M059J (cell line): ENCODE results near the gene MAP4. TPM values are rescaled to one million over a fixed set of nuclear protein-coding genes. Genes with fewer than 3 reads are reported as not detected.
A peak's percentile ranks its signal among the peaks of the same experiment; 100 is the strongest.
"Not testable (repeated sequence)": the region's sequence is repeated elsewhere in the genome, so short reads cannot be mapped to it uniquely, and the experiment has no call there.

Experiments used
- DNase-seq: peaks from one replicate; pipeline ENCODE4 v3.0.0-alpha.2; 2012; ENCODE audit warnings: low read depth
- total RNA-seq: library from RNA; depleted of rRNA; stranded (reverse); fragments of >200 nt; shearing (Covaris generic); gene quantifications from 2 replicates; pipeline ENCODE4 v1.2.3, GENCODE V29; 2014; rRNA removed

The MAP4 gene
- total RNA-seq, 1 experiment from 2014 or later: 95.5 TPM

DNA sequence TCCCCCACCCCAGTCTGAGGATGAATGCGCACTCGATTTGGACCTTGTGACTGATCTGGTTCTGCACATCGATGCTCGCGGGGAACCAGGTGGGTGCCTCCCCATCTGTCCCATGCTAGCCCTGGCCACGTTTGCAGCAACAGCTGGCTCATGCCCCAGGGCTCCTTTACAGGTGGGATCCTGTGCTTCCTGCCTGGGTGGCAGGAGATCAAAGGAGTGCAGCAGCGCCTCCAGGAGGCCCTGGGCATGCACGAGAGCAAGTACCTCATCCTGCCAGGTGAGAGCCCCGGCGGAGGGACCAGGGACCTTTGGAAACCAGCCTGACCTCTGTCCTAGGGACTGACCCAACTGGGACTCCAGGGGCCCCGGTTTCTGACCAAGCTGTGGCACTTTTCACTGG is 169.0 kb downstream of the MAP4 start:
- DNase-seq: no peak

DNA sequence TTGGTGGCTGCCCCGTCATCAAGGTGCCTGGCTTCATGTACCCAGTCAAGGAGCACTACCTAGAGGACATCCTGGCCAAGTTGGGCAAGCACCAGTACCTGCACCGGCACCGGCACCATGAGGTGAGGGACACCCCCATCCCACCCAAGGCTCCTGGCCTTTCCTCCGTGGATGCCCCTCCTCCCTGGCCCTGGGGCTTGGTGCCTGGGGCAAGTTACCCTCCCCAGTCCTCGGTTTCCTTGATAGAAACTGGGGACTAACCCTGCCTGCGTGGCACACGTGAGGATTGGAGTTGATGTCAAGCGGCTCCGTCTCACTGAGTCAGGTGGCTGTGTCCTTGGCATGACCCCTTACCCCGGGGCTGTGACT is 169.4 kb downstream of the MAP4 start:
- no peak for DNase-seq

DNA sequence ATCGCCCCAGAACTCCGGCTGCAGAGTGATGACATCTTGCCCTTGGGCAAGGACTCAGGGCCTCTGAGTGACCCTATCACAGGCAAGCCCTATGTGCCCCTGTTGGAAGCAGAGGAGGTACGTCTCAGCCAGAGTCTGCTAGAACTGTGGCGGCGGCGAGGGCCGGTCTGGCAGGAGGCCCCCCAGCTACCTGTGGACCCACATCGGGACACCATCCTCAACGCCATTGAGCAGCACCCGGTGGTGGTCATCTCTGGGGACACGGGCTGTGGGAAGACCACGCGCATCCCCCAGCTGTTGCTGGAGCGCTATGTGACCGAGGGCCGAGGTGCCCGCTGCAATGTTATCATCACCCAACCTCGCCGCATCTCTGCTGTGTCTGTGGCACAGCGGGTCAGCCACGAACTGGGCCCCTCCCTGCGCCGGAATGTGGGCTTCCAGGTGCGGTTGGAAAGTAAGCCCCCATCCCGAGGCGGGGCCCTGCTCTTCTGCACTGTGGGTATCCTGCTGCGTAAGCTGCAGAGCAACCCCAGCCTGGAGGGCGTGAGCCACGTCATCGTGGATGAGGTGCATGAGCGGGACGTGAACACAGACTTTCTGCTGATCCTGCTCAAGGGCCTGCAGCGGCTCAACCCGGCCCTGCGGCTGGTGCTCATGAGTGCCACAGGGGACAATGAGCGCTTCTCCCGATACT is 169.9 kb downstream of the MAP4 start:
- DNase-seq: no peak

- DNase-seq: no peak
Measured at GRCh38 chr3:47841786-47842349, 174.3 kb downstream of the MAP4 start.

GRCh38 chr3:47838503-47838902 is 177.7 kb downstream of the MAP4 start:
- no peak for DNase-seq

- DNase-seq: no peak
Measured at GRCh38 chr3:47836986-47837385, 179.2 kb downstream of the MAP4 start.

- not testable (repeated sequence) for DNase-seq
Measured at GRCh38 chr3:47829482-47829881, 186.7 kb downstream of the MAP4 start.

- DNase-seq: no peak
Measured at GRCh38 chr3:47825590-47825989, 190.6 kb downstream of the MAP4 start.

- DNase-seq: peak; percentile 79
Measured at GRCh38 chr3:47824541-47825473, 191.4 kb downstream of the MAP4 start.

- DNase-seq: no peak
Measured at GRCh38 chr3:47817609-47818008, 198.6 kb downstream of the MAP4 start.

DNA sequence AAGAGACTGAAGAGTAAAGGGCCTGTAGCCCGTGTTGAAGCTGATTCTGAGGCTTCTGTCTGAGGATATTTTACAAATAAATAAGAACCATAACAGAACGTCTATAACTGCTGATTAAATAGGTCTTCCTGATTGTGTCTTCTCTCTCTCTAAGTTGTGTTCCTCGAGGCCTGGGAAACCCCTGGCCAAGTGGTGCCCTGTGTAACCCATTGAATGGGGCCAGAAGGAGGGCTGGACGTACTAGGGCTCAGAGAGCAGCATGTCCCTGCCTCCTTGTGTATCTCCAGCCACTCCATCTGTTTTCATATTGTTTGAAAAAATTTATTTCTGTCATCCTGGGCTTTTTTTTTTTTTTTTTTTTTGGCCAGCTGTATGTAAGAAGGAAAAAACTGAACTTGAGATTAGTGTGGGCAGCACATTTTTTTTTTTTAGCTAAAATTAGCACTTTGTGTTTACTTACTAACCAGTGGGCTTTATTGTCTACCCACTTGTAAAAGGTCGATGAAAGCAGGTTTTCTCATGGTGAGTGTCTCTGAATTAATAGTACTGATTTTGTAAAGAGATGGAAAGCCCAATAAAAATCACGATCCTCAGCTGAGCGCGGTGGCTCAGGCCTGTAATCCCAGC is 202.6 kb downstream of the MAP4 start:
- DNase-seq: no peak

DNA sequence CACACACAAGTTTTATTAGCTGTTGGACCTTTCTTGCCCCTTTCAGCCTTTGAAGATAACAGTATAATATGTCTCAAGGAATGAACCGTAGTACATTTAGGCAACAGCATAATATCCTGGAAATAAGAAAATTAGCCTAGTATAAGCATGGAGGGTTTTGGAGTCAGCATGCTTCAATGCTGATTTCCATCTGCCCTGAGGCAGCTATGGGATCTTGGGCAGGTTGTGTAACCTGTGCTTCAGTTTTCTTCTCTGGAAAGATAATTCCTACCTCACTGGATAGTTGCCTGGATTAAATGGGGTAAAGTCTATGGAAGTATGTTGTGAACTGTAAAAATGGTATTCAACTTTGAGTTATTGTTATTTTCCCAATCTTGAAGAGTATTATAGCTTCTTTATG is 211.6 kb downstream of the MAP4 start:
- peak; percentile 15 for DNase-seq

- DNase-seq: no peak
Measured at GRCh38 chr3:47803480-47804025, 212.7 kb downstream of the MAP4 start.

GRCh38 chr3:47802734-47803479 is 213.3 kb downstream of the MAP4 start, which contains the start of gene DHX30:
Gene DHX30, plus strand, starts transcription at chr3:47803138. Its CDS starts 7,546 bp downstream, at chr3:47810684.
- DNase-seq: peak; percentile 77

Other genes starting within 250 kb of the MAP4 start
- gene SMARCC1, start 234.5 kb downstream of the MAP4 start, total RNA-seq: 16.6 and 33.5 TPM in 2 replicates
- gene DHX30, start 213.3 kb downstream of the MAP4 start, total RNA-seq: 35.0 and 45.2 TPM in 2 replicates
- 8.9 and 16.5 TPM in 2 replicates for gene CDC25A, start 172.0 kb upstream of the MAP4 start, total RNA-seq
- not detected in 2 replicates for gene CAMP, start 207.1 kb upstream of the MAP4 start, total RNA-seq
- gene ZNF589, start 224.7 kb upstream of the MAP4 start, total RNA-seq: 0.47 and 1.1 TPM in 2 replicates